Neural cell (in vitro differentiated cells): ENCODE results near the gene PLA2G4E. TPM values are rescaled to one million over a fixed set of nuclear protein-coding genes. Genes with fewer than 3 reads are reported as not detected.

Experiments
- H2AFZ ChIP-seq: fragments of 200-600, 300-800 bp; sonication (generic), shearing (Covaris generic); 2 replicates; pipeline ENCODE4 v1.6.0; 2014; ENCODE audit warnings: low read depth, mild to moderate bottlenecking, antibody characterized with exemption, low read length, moderate library complexity
- H3F3A ChIP-seq: fragments of 200-600 bp; shearing (Covaris generic); 2 replicates; pipeline ENCODE4 v1.6.1; 2016; ENCODE audit warnings: mild to moderate bottlenecking, moderate library complexity, mixed read lengths, antibody characterized with exemption, low read length; ENCODE audit not compliant: insufficient read depth, poor library complexity, severe bottlenecking
- H3K27ac ChIP-seq: fragments of 200-600, 300-800 bp; sonication (generic), shearing (Covaris generic); 2 replicates; pipeline ENCODE4 v1.5.1; 2014; ENCODE audit warnings: mild to moderate bottlenecking, low read length, moderate library complexity
- H3K27me3 ChIP-seq: fragments of 300-800, 200-600 bp; sonication (generic), shearing (Covaris generic); 2 replicates; pipeline ENCODE4 v1.6.0; 2014; ENCODE audit warnings: mild to moderate bottlenecking, low read depth, low read length, moderate library complexity; ENCODE audit not compliant: insufficient read depth
- H3K36me3 ChIP-seq: fragments of 300-800, 200-600 bp; sonication (generic), shearing (Covaris generic); 2 replicates; pipeline ENCODE4 v1.5.1; 2014; ENCODE audit warnings: mild to moderate bottlenecking, antibody characterized with exemption, low read length, moderate library complexity; ENCODE audit not compliant: insufficient read depth
- H3K4me2 ChIP-seq: fragments of 300-800, 200-600 bp; sonication (generic), shearing (Covaris generic); 2 replicates; pipeline ENCODE4 v1.6.0; 2014; ENCODE audit warnings: mild to moderate bottlenecking, low read length
- H3K4me3 ChIP-seq: fragments of 300-800, 200-600 bp; sonication (generic), shearing (Covaris generic); 2 replicates; pipeline ENCODE4 v1.5.1; 2014; ENCODE audit warnings: mild to moderate bottlenecking, low read length, moderate library complexity
- H3K79me2 ChIP-seq: fragments of 200-600 bp; shearing (Covaris generic); replicated peaks from 2 replicates; pipeline ENCODE4 v1.6.0; 2014; ENCODE audit warnings: mild to moderate bottlenecking, low read length, moderate library complexity; ENCODE audit not compliant: insufficient read depth
- H3K9ac ChIP-seq: fragments of 300-800, 200-600 bp; sonication (generic), shearing (Covaris generic); 2 replicates; pipeline ENCODE4 v1.6.1; 2016; ENCODE audit warnings: mild to moderate bottlenecking, low read length, mixed read lengths
- H3K9me2 ChIP-seq: fragments of 200-600 bp; shearing (Covaris generic); 2 replicates; pipeline ENCODE4 v1.6.1; 2016; ENCODE audit warnings: mild to moderate bottlenecking, low read length, mixed read lengths; ENCODE audit not compliant: insufficient read depth
- H3K9me3 ChIP-seq: fragments of 200-600, 300-800 bp; sonication (generic), shearing (Covaris generic); 2 replicates; pipeline ENCODE4 v1.6.1; 2016; ENCODE audit warnings: mild to moderate bottlenecking, mixed run types, low read length, moderate library complexity, mixed read lengths
- H4K20me1 ChIP-seq: fragments of 200-600 bp; shearing (Covaris generic); 2 replicates; pipeline ENCODE4 v1.6.1; 2016; ENCODE audit warnings: mild to moderate bottlenecking, mixed run types; ENCODE audit not compliant: insufficient read depth
- EP300 ChIP-seq: fragments of 450-650 bp; conservative IDR thresholded peaks from 2 replicates; pipeline ENCODE4 v1.6.1; 2014; ENCODE audit warnings: antibody characterized with exemption, mild to moderate bottlenecking, moderate library complexity; ENCODE audit not compliant: poor library complexity, severe bottlenecking
- EZH2 ChIP-seq: fragments of 200-600, 300-800 bp; shearing (Covaris generic), sonication (generic); IDR thresholded peaks from 2 replicates; pipeline ENCODE4 v1.6.1; 2014; ENCODE audit warnings: antibody characterized with exemption, low read length, borderline replicate concordance, mild to moderate bottlenecking; ENCODE audit not compliant: insufficient read depth, poor library complexity, severe bottlenecking
- MXI1 ChIP-seq: fragments of 450-650 bp; conservative IDR thresholded peaks from 2 replicates; pipeline ENCODE4 v1.6.1; 2014; ENCODE audit warnings: antibody characterized with exemption, mild to moderate bottlenecking; ENCODE audit not compliant: poor library complexity, severe bottlenecking
- POLR2AphosphoS5 ChIP-seq: IDR thresholded peaks from 2 replicates; pipeline ENCODE4 v1.6.1; 2012
- RAD21 ChIP-seq: fragments of 450-650 bp; conservative IDR thresholded peaks from 2 replicates; pipeline ENCODE4 v1.6.1; 2014; ENCODE audit warnings: antibody characterized with exemption, mild to moderate bottlenecking, moderate library complexity
- SMC3 ChIP-seq: fragments of 450-650 bp; conservative IDR thresholded peaks from 2 replicates; pipeline ENCODE4 v1.6.1; 2014; ENCODE audit warnings: antibody characterized with exemption, mild to moderate bottlenecking, moderate library complexity; ENCODE audit not compliant: poor library complexity
- TAF1 ChIP-seq: IDR thresholded peaks from 2 replicates; pipeline ENCODE4 v1.6.1; 2012; ENCODE audit warnings: low read depth
- polyA plus RNA-seq: library from polyadenylated mRNA; depleted of rRNA; stranded (reverse); fragments of >200 nt; gene quantifications from 2 replicates; pipeline ENCODE4 v1.2.3, GENCODE V29; 2014
- TF ChIP-seq, protein P1 (sequence below): fragments of 450-650 bp; IDR thresholded peaks from 2 replicates; pipeline ENCODE4 v1.5.1; 2014; ENCODE audit warnings: antibody characterized with exemption, mild to moderate bottlenecking, moderate library complexity; ENCODE audit not compliant: poor library complexity, severe bottlenecking
- TF ChIP-seq, protein P2 (sequence below): IDR thresholded peaks from 2 replicates; pipeline ENCODE4 v1.6.1; 2012; ENCODE audit warnings: borderline replicate concordance

Gene PLA2G4E
- polyA plus RNA-seq, 1 donor from 2014 or later = not detected

DNA sequence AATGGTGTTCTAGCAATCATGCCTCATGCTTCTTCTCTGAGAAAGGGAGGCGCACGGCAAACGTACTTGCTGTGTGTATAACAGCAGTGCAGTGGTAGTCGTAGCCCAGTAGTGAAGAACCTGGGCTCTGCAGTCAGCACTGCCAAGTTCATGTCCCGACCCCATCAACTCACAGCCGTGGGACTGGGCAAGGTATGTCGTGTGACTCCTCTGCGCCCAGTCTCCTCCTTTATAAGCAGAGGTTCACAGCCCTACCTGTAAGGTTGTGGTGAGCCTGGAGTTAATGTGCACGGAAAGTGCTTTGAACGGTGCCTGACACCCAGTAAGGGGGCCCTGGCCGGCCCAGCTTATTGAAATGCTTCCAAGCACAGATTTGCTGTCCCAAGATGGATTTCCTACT lies 75.1 kb downstream of the PLA2G4E start:
- Histone ChIP-seq H4K20me1 (no peaks in the 10 kb centered on the region), H3K79me2 (no peaks in the 10 kb centered on the region), H3K4me3 (no peak overlapping the region), H3K27ac (no peak overlapping the region), H3K36me3 (no peaks in the 10 kb centered on the region), H3F3A (no peaks in the 10 kb centered on the region), H3K27me3 (no peaks in the 10 kb centered on the region), H2AFZ (no peak overlapping the region), H3K9ac (no peak overlapping the region), H3K9me3 (no peaks in the 10 kb centered on the region), H3K4me2 (no peak overlapping the region), H3K9me2 (no peaks in the 10 kb centered on the region)
- TF ChIP-seq, protein P1, sequence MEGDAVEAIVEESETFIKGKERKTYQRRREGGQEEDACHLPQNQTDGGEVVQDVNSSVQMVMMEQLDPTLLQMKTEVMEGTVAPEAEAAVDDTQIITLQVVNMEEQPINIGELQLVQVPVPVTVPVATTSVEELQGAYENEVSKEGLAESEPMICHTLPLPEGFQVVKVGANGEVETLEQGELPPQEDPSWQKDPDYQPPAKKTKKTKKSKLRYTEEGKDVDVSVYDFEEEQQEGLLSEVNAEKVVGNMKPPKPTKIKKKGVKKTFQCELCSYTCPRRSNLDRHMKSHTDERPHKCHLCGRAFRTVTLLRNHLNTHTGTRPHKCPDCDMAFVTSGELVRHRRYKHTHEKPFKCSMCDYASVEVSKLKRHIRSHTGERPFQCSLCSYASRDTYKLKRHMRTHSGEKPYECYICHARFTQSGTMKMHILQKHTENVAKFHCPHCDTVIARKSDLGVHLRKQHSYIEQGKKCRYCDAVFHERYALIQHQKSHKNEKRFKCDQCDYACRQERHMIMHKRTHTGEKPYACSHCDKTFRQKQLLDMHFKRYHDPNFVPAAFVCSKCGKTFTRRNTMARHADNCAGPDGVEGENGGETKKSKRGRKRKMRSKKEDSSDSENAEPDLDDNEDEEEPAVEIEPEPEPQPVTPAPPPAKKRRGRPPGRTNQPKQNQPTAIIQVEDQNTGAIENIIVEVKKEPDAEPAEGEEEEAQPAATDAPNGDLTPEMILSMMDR = no peak
- no peak for TF ChIP-seq MXI1
- no peak for TF ChIP-seq EP300
- no peak for TF ChIP-seq RAD21
- TF ChIP-seq POLR2AphosphoS5 = no peak
- TF ChIP-seq EZH2 = no peak
- no peak for TF ChIP-seq TAF1
- TF ChIP-seq, protein P2, sequence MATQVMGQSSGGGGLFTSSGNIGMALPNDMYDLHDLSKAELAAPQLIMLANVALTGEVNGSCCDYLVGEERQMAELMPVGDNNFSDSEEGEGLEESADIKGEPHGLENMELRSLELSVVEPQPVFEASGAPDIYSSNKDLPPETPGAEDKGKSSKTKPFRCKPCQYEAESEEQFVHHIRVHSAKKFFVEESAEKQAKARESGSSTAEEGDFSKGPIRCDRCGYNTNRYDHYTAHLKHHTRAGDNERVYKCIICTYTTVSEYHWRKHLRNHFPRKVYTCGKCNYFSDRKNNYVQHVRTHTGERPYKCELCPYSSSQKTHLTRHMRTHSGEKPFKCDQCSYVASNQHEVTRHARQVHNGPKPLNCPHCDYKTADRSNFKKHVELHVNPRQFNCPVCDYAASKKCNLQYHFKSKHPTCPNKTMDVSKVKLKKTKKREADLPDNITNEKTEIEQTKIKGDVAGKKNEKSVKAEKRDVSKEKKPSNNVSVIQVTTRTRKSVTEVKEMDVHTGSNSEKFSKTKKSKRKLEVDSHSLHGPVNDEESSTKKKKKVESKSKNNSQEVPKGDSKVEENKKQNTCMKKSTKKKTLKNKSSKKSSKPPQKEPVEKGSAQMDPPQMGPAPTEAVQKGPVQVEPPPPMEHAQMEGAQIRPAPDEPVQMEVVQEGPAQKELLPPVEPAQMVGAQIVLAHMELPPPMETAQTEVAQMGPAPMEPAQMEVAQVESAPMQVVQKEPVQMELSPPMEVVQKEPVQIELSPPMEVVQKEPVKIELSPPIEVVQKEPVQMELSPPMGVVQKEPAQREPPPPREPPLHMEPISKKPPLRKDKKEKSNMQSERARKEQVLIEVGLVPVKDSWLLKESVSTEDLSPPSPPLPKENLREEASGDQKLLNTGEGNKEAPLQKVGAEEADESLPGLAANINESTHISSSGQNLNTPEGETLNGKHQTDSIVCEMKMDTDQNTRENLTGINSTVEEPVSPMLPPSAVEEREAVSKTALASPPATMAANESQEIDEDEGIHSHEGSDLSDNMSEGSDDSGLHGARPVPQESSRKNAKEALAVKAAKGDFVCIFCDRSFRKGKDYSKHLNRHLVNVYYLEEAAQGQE = no peak

DNA sequence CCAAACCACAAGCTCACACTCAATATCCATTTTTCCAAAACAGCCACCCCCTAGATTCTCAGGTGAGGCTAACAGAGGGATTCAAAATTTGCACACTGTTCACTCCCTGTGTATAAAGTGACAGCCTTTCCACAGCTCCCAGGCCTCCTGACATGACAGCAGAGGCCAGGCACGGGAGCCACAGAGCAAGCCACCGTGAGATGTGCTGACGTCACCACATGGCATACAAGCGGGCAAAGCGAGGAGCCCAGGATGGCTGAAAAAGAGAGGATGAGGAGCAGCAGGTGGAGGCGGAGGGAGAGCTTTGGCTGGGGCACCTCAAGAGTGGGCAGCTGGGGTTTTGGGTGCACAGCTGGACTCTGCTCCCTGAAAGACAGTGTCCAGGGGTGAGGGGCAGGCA lies 75.6 kb downstream of the PLA2G4E start:
- H3K4me3 ChIP-seq = no peak overlapping the region
- H3K9me3 ChIP-seq = no peaks in the 10 kb centered on the region
- no peaks in the 10 kb centered on the region for H3K36me3 ChIP-seq
- H2AFZ ChIP-seq = no peak overlapping the region
- no peak for TF ChIP-seq RAD21
- H3K9ac ChIP-seq = no peak overlapping the region
- H3K9me2 ChIP-seq = no peaks in the 10 kb centered on the region
- H3F3A ChIP-seq = no peaks in the 10 kb centered on the region
- H3K79me2 ChIP-seq = no peaks in the 10 kb centered on the region
- no peak overlapping the region for H3K27ac ChIP-seq
- H3K27me3 ChIP-seq = no peaks in the 10 kb centered on the region
- no peaks in the 10 kb centered on the region for H4K20me1 ChIP-seq
- H3K4me2 ChIP-seq = no peak overlapping the region

DNA sequence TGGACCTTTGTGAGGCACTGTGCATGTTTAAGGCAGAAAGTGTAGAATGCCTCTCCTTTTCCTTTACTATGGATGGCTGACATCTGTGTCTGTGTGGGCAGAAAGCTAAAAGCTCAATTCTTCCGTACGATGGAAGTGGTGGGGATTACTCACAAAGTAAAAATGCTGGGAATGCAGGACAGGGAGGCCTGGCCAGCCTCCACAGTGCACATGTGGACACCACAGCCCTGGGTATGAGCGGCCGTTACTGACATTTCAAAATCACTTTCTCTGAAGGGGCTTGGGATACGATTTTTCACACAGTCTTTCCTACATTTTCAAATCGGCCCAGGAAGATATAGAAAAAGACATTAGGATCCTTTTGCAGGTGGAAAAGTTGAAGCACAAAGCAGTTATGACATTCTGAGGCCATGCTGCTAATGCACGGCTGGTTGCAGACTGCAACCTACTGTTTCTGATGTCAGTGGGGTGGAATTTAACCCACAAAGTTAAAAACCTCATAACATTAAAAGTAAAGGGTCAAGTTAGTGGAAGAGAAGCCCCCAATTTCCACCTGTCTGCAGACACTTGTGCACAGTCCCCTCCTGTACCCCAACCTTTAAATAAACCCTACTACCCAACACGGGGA lies 76.4 kb downstream of the PLA2G4E start:
- H3K4me3 ChIP-seq = no peak overlapping the region
- no peaks in the 10 kb centered on the region for H3K9me2 ChIP-seq
- no peaks in the 10 kb centered on the region for H3K9me3 ChIP-seq
- no peaks in the 10 kb centered on the region for H3K79me2 ChIP-seq
- H3K27me3 ChIP-seq = no peaks in the 10 kb centered on the region
- no peak overlapping the region for H2AFZ ChIP-seq
- no peak overlapping the region for H3K27ac ChIP-seq
- no peak overlapping the region for H3K4me2 ChIP-seq
- TF ChIP-seq MXI1 = no peak
- TF ChIP-seq POLR2AphosphoS5 = no peak
- TF ChIP-seq EP300 = no peak
- TF ChIP-seq, protein P1 = no peak
- TF ChIP-seq SMC3 = no peak
- no peak for TF ChIP-seq RAD21
- H3K9ac ChIP-seq = no peak overlapping the region
- H4K20me1 ChIP-seq = no peaks in the 10 kb centered on the region
- H3F3A ChIP-seq = no peaks in the 10 kb centered on the region
- H3K36me3 ChIP-seq = no peaks in the 10 kb centered on the region
